HG03097 (cell line): ENCODE results near the gene ATP13A2.

Experiments
- ATAC-seq: cut with Tn5 transposase; IDR thresholded peaks from one replicate; pipeline ENCODE4 v1.9.1; 2021; ENCODE audit not compliant: unreplicated experiment, low FRiP score

ATP13A2 gene

DNA sequence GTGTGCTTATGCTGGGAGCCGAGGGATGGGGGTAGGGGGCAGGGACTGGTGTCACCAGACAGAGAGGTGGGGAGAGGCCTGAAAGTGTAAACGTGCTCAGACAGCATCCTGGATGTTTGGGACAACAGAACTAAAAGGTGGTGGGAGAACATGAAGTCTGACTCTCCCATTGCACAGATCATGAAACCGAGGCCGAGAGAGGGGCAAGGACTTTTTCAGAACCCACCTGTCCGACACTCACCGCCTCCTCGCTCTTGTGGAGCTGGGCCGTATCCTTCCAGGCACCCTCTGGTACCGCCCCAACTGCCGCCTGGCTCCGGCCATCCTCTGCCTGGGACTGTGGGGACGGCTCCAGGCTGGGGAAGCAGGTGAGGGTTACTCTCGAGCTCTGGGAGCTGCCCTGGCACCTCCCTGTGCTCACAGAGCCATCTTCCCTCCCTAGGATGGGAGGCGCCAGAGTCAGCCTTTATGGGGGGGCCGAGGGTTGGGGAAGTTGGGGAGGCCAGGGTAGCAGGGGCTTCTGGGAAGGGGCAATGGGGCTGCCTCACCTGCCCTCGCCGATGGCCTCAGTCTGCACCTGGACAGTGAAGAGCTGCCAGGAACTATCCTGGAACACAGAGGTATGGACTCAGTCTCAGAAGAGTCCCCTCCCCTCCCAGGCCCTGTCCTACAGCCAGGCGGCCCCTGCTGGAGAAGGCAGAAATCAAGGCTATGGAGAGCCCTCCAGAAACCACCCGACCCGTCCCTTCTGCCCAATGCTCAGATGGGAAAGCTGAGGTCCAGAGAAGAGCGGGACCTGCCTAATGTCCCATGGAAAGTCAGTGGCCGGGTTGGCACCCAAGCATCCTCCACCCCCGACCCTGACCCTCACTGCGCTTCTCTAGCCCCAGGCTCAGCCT lies 7.0 kb downstream of the ATP13A2 start:
- ATAC-seq: no peak

DNA sequence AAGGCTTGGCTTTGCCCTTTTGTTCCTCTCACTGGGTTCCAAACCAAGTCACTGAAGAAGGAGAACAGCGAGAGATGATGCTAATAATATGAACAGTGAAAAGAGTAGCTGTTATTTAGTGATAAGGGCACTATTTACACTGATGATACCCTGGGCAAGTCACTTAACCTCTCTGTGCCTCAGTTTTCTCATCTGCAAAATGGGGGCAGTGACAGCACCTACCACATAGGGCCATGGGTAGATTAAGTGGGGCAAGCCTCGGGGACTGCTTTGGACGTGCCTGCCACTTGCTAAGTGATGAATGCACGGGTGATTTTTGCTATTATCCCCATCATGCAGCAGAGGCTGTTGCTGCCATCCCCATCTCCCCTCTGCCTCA lies 9.2 kb downstream of the ATP13A2 start:
- no peak for ATAC-seq

DNA sequence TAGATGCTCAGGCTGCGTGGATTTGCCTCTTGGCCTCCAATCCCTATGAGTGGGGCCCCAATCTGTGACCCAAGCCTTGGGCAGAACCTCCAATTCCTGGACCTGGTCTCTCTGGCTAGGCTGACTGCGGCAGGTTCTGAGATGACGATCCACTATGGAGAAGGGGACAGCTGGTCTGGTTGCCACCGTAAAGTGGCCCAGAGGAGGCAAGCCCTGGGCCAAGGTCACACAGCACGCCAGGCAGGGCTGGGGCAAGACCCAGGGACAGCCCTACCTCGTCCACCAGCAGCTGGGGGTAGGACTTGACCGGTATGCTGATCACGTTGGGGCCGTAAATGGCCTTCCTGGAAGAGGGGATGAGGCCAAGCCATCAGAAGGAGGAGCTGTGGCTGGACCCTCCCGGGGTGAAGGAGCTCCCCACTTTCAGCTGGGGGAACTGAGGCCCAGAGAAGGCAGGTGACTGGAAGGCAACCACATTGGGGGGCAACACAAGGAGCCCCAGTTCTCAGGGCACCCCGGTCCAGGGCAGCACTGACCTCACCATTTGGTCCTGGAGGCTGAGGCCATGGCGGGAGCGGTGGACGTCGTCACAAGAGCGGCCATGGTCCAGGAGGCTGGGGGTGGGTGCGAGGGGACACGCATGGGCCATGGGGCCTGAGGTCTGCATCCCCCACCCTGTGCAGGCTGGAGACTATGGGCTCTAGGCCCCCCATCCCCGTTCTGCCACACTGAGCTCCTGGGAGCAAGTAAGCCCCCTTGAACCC lies 9.8 kb downstream of the ATP13A2 start:
- ATAC-seq: no peak

GRCh38 chr1:16999863-17000262 lies 11.9 kb downstream of the ATP13A2 start:
- no peak for ATAC-seq

GRCh38 chr1:16998589-16998988 lies 13.1 kb downstream of the ATP13A2 start:
- no peak for ATAC-seq

- ATAC-seq: no peak
Measured at GRCh38 chr1:16996845-16997244, 14.9 kb downstream of the ATP13A2 start.

- no peak for ATAC-seq
Measured at GRCh38 chr1:16993521-16994038, 18.1 kb downstream of the ATP13A2 start.

GRCh38 chr1:16992675-16993074 lies 19.1 kb downstream of the ATP13A2 start:
- ATAC-seq: no peak

DNA sequence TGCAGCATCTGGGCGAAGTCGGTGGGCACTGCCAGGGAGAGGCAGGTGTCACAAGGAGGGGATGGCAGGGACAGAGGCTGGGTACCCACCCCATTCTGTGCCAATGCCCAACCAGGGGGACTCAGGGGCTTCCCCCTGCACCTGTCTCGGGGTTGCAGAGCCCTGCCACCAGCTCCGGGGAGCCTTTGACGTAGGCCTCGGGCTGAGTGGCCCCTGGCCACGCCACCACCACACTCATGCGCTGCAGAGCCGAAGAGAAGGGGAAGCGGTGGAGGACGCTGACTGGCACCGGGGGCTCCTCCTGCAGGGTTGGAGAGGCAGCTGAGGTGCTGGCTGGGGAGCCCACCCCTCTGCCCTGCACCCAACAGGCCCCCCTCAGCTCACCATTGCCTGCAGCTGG lies 19.6 kb downstream of the ATP13A2 start:
- ATAC-seq: no peak

DNA sequence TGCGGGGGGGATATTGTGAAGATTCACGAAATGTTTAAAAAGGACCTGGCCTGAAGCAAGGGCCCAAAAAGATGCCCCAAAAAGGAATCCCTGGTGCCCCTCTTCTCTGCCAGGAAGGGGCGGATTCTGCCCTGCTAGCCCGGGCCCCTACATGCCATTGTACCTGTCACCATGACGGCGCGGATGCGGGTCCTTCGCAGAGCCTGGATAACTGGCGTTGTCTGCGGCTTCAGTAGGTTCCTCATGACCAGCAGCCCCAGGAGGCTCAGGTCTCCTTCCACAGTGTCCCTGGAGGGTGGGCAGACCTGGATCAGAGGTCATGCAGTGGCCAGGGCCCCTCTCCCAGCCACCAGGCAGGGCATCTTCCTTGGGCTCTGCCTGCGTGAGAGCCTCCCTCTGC lies 20.2 kb downstream of the ATP13A2 start:
- ATAC-seq: no peak

DNA sequence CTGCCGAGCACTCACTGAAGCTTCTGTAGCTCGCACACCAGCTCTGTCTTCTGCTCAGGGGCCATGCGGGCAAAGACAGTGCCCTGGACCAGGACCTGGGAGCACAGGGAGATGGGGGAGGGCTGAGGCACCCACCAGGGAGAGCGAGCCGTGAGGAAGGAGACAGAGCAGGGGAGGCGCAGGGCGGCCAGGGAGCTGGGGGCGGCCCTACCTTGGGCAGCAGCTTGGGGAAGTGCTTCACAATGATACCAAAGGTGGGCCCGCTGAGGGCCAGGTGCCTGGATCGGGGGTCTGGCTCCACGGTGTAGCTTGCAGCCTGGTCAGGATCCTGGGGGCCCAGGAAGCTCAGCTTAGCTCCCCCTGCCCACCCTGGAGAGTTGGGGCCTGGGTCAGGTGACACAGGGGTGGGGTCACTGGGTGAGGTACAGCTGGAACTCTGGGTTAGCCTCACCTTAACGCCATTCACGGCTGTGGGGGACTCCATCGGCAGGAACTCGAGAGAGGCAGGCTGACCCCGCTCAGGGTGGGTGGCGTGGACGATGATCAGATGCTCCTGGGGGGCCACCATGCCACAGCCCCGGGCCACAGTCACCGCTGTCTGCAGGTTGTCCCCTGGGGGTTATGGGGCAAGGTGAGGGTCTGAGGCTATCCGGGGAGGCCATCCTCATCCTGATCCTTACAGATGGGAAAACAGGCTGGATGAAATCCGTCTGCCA lies 21.9 kb downstream of the ATP13A2 start:
- no peak for ATAC-seq

DNA sequence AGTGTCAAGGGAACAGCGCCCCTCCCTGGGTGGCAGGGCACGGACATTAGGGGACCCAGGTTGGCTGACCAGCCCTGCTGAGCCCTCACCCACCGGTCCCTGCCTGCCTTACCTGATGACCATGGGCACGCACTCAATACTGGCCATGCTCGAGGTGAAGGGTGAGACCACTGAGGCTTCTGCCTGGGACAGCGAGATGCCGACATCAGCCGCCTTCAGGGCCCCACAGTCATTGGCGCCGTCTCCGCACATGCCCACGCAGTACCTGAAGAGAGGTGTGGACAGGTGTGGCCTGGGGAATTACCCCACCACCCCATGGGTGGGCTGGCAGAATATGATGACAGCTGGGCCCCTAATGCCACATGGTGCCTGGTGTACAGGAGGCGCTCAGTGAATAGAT lies 23.5 kb downstream of the ATP13A2 start:
- no peak for ATAC-seq

- no peak for ATAC-seq
Measured at GRCh38 chr1:16986962-16987361, 24.8 kb downstream of the ATP13A2 start.

DNA sequence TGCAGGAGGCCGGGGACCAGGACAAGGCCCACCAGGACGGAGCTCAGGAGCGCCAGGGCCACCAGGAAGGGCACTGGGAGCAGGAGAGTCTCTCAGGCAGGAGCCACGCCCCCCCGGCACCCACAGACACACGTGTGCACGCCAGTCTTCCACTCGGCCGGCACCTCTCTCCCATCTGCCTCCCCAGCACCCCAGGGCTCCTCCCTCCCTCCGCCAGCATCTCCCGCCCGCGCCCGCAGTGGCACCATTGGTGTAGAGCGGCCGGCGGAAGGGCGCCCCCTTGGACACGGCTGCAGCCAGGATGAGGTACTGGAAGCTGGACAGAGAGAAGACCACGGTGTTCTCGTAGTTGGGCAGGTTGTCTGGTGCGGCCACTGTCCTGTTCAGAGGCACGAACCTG lies 25.2 kb downstream of the ATP13A2 start:
- no peak for ATAC-seq

DNA sequence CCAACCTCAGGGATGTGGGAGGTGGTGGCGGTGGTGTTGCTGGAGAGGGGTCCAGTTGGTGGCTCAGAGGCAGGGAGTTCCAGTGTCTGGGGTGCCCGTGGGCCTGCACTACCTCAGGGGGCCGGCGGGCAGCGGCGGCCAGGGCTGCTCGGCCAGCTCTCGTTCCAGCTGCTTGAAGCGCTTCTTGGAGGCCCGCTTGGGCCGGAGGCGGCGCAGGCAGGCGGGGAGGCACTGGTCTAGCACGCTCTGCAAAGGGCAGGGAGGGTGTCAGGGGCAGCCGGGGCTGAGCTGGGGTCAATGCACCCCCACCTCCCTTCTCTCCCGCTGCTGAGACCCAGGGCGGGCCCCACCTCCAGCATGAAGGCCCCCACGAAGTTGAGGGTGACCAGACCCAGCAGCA lies 25.6 kb downstream of the ATP13A2 start:
- ATAC-seq: no peak

- ATAC-seq: no peak
Measured at GRCh38 chr1:16984717-16985116, 27.0 kb downstream of the ATP13A2 start.

DNA sequence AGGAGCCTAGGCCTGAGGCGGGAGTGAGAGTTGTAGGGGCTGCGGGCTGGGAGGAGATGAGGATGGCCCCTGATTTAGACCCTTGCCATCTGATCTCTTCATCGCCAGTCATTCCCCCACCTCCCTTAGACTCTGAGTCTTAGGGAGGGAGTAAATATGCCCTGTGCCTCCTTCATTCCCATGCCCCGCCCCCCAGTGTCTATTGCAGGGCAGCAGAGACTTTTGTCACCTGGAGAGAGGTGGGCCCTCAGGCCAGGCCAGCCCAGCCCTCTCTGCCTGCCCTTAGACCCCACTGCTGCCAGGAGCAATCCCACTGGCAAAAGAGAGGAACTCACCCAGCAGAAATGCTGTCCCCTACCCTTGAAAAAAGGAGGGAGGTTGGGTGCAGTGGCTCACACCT lies 28.1 kb downstream of the ATP13A2 start:
- no peak for ATAC-seq

DNA sequence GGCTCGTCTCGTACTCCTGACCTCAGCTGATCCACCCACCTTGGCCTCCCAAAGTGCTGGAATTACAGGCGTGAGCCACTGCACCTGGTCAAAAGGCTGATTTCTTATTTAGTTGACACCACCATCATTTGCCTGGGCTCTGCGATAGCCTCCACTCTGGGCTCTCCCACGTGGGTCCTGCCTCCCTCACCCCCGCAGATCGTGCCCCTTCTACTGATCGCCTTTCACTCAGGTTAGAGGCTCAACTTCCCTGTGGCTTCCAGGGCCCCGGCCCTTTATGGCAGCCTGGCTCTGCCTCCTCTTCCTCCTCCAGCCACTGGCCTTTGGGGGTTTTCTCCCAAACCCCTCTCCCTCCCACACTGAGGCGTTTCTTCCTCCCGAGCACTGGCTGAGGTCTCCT lies 28.8 kb downstream of the ATP13A2 start:
- ATAC-seq: no peak

DNA sequence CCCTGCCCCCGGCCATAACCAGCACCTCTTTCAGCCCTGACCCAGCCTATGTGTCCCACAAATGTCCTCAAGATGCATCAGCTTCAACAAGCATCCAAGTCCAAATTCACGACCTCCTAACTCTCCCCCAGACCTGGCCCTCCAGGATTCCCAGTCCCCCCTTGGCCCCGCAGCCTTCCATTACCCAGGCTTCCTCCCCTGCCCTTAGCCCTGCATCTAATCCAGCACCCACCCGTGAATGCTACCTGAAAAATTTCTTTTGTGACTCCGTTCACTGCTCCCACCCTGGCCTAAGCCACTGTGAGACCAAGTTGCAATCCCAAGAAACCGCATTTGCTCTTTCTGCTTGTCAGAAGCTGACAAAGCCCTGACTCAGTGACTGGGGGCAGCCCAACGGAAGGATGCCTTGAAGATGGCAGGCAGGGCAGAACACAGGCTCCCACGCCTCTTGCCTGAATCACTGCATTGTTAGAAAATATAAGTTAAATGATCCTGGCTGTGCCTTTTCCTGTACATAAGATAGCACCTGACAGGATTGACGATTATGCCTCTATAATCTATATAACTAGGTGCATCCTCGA lies 30.4 kb downstream of the ATP13A2 start:
- ATAC-seq: no peak

DNA sequence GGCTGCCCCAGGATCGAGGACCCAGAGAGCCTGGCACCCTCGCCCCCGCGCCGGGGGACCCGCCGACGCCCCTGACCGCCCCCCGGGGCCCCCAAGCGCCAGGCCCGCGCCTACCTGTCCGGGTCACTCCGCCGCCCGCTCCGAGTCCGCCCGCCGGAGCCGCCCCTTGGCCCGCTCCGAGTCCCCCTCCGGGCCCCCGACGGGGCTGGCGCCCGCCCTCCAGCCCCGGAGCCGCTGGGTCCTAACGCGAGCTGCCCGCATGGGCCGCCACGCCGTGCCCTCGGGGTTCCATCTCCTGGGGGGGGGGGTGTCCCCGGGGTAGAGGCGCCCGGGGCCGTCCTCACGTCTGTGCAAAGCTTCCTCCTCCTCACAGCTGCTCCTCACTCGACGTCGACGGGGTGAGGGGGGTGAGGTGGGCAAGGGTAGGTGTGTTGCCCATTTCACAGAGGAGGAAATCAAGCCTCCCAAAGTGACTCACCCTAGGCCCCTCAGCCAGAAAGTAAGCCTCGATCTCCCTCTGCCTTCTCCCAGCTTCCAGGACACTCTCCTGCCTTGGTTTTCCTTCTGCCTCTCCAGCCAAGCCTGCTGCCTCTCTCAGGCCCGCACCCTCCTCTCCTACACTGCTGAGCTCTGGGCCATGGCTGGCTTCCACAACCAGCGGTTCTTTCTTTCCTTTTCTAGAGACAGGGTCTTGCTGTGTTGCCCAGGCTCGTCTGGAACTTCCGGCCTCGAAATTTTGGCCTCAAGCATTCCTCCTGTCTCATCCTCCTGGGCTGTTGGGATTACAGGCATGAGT lies 31.1 kb downstream of the ATP13A2 start, which contains the start of gene MFAP2:
Gene MFAP2 (minus strand): TSS at position 148 of the 796 bp plus-strand sequence. CDS start 2,347 bp downstream, outside the sequence.
- no peak for ATAC-seq
